GM12878 (cell line): Measurements from ENCODE around the gene IL17F. TPM values are rescaled to one million over a fixed set of nuclear protein-coding genes. Genes with fewer than 3 reads are reported as not detected.

ENCODE experiments used
- BCL3 ChIP-seq: IDR thresholded peaks from 2 replicates; pipeline ENCODE4 v1.6.1; 2011; ENCODE audit warnings: borderline replicate concordance, low read depth, mild to moderate bottlenecking, moderate library complexity, low read length; ENCODE audit not compliant: insufficient read depth, poor library complexity, severe bottlenecking
- BMI1 ChIP-seq: fragments of 450-650 bp; IDR thresholded peaks from 2 replicates; pipeline ENCODE4 v1.6.1; 2016; ENCODE audit warnings: mild to moderate bottlenecking, moderate library complexity, borderline replicate concordance
- CEBPB ChIP-seq, 2 experiments: fragments of 150-350 bp in 1 of 2; IDR thresholded peaks; 2 replicates each; pipeline ENCODE4 v1.6.1; 2012 to 2014; ENCODE audit warnings: low read depth in 2 of 2, low read length in 2 of 2, borderline replicate concordance in 1 of 2, inconsistent platforms in 1 of 2
- CHD4 ChIP-seq: fragments of 200-600 bp; sonication (generic); IDR thresholded peaks from 2 replicates; pipeline ENCODE4 v1.6.1; 2016; ENCODE audit warnings: mild to moderate bottlenecking
- CREB1 ChIP-seq: IDR thresholded peaks from 2 replicates; pipeline ENCODE4 v1.6.1; 2012; ENCODE audit warnings: low read depth, mild to moderate bottlenecking, inconsistent platforms
- ESRRA ChIP-seq: IDR thresholded peaks from 2 replicates; pipeline ENCODE4 v1.6.1; 2012; ENCODE audit warnings: mild to moderate bottlenecking, low read length, improper control_type of control experiment
- HDGF ChIP-seq: fragments of 450-650 bp; IDR thresholded peaks from 2 replicates; pipeline ENCODE4 v1.6.1; 2016; ENCODE audit warnings: antibody characterized with exemption
- MEF2A ChIP-seq: IDR thresholded peaks from 2 replicates; pipeline ENCODE4 v1.6.1; 2011; ENCODE audit warnings: low read depth, mild to moderate bottlenecking, low read length, moderate library complexity; ENCODE audit not compliant: insufficient read depth
- MLLT1 ChIP-seq: fragments of 450-650 bp; IDR thresholded peaks from 2 replicates; pipeline ENCODE4 v1.6.1; 2016; ENCODE audit warnings: mild to moderate bottlenecking
- MTA3 ChIP-seq: IDR thresholded peaks from 2 replicates; pipeline ENCODE4 v1.6.1; 2012; ENCODE audit warnings: low read length, inconsistent platforms, borderline replicate concordance
- NFIC ChIP-seq: IDR thresholded peaks from 2 replicates; pipeline ENCODE4 v1.6.1; 2012; ENCODE audit warnings: low read depth, mild to moderate bottlenecking, inconsistent platforms, low read length, moderate library complexity
- NFYB ChIP-seq: IDR thresholded peaks from 2 replicates; pipeline ENCODE4 v1.6.1; 2011; ENCODE audit warnings: low read depth, mild to moderate bottlenecking, low read length, improper control_type of control experiment, moderate library complexity; ENCODE audit not compliant: insufficient read depth
- PAX5 ChIP-seq: IDR thresholded peaks from 2 replicates; pipeline ENCODE4 v1.6.1; 2011; ENCODE audit warnings: low read depth, low read length, borderline replicate concordance
- PAX8 ChIP-seq: fragments of 450-650 bp; IDR thresholded peaks from 2 replicates; pipeline ENCODE4 v1.6.1; 2017; ENCODE audit warnings: mild to moderate bottlenecking, moderate library complexity
- POLR2A ChIP-seq: IDR thresholded peaks from 2 replicates; pipeline ENCODE4 v1.6.1; 2011; ENCODE audit warnings: low read depth, mild to moderate bottlenecking, low read length
- RAD51 ChIP-seq: fragments of 450-650 bp; IDR thresholded peaks from 2 replicates; pipeline ENCODE4 v1.6.1; 2016; ENCODE audit warnings: moderate library complexity, mild to moderate bottlenecking, inconsistent platforms
- SMAD1 ChIP-seq: fragments of 450-650 bp; IDR thresholded peaks from 2 replicates; pipeline ENCODE4 v1.6.1; 2018; ENCODE audit warnings: mild to moderate bottlenecking, low read depth; ENCODE audit not compliant: partially characterized antibody
- TCF3 ChIP-seq: IDR thresholded peaks from 2 replicates; pipeline ENCODE4 v1.6.1; 2012; ENCODE audit warnings: low read depth, mild to moderate bottlenecking, low read length, borderline replicate concordance; ENCODE audit not compliant: insufficient read depth
- USF2 ChIP-seq: IDR thresholded peaks from 2 replicates; pipeline ENCODE4 v1.6.1; 2011; ENCODE audit warnings: low read depth, low read length, improper control_type of control experiment, borderline replicate concordance
- ZBTB11 ChIP-seq: fragments of 450-650 bp; formaldehyde crosslinking; IDR thresholded peaks from 2 replicates; pipeline ENCODE4 v1.5.0; 2022; ENCODE audit warnings: mild to moderate bottlenecking, missing genetic modification characterization
- ZNF274 ChIP-seq: IDR thresholded peaks from one replicate; pipeline ENCODE4 v1.8.0; 2011; ENCODE audit not compliant: insufficient read length, insufficient read depth
- ZNF622 ChIP-seq: fragments of 450-650 bp; IDR thresholded peaks from 2 replicates; pipeline ENCODE4 v1.6.1; 2017; ENCODE audit warnings: mild to moderate bottlenecking, inconsistent platforms
- ZSCAN29 ChIP-seq: fragments of 450-650 bp; IDR thresholded peaks from 2 replicates; pipeline ENCODE4 v1.6.1; 2017; ENCODE audit warnings: mild to moderate bottlenecking, moderate library complexity
- polyA plus RNA-seq, 11 experiments: library from polyadenylated mRNA; depleted of rRNA in 4 of 11; unstranded in 6 of 11; stranded (reverse) in 5 of 11; fragments of >200 nt; fragmentation: Nextera tagmentation in 4 of 11; fragmentation: Illumina TruSeq in 1 of 11; extraction: Ambion mirVana in 4 of 11; extraction: Trizol in 1 of 11; gene quantifications; 1 replicate in 1 of 11; 2 replicates in 10 of 11; pipeline versions ENCODE4 v1.2.1 to v1.2.3, GENCODE V29; 2011 to 2016; ENCODE audit warnings: inconsistent platforms in 2 of 11, missing spikeins in 2 of 11, low read depth in 1 of 11
- total RNA-seq, 4 experiments: library from RNA; depleted of rRNA in 3 of 4; stranded (reverse); fragments of >200 nt in 3 of 4; fragmentation: Illumina TruSeq in 1 of 4; extraction: Trizol in 1 of 4; gene quantifications; 2 replicates each; pipeline versions ENCODE4 v1.2.1 to v1.2.3, GENCODE V29; 2013 to 2021

Gene IL17F
- total and polyA plus RNA-seq, 10 of the 15 experiments (the other 5 are each of a cell fraction or from before 2014, with no cell fraction given): 0.20 TPM; not detected in 9

- TF ChIP-seq CREB1: peak; percentile 88
- TF ChIP-seq CHD4: no peak
- no peak for TF ChIP-seq BCL3
- TF ChIP-seq RAD51: no peak
- peak; percentile 78 for TF ChIP-seq HDGF
- TF ChIP-seq ZBTB11 (CRISPR knock-in tag): no peak
- no peak for TF ChIP-seq TCF3
- no peak for TF ChIP-seq ZNF274
- no peak for TF ChIP-seq USF2
- peak; percentile 88 for TF ChIP-seq POLR2A
- TF ChIP-seq MTA3: no peak
- TF ChIP-seq MEF2A: 0 out of 2 replicates have a peak, but pooled peaks have one; percentile 3
- TF ChIP-seq PAX5: no peak
- no peak; the same call in 1 of the 2 replicates for TF ChIP-seq ESRRA
- TF ChIP-seq CEBPB (IDR thresholded peaks at IDR 0.05; ENCODE audit: borderline replicate concordance in 1 of 2, low read depth in 2 of 2, low read length in 2 of 2): no peak
- no peak for TF ChIP-seq MLLT1
- TF ChIP-seq NFYB: peak; percentile 91
- TF ChIP-seq BMI1: no peak
- TF ChIP-seq PAX8: no peak
- TF ChIP-seq ZSCAN29: no peak
- TF ChIP-seq SMAD1: no peak
- no peak for TF ChIP-seq ZNF622
- TF ChIP-seq NFIC: peak; percentile 14
Measured at GRCh38 chr6:52284460-52285176, 40.3 kb upstream of the IL17F start, which contains the start of gene MCM3 (continued).
